ENCODE measurements around the gene CERS3.
"Not testable (repeated sequence)": the region's sequence is repeated elsewhere in the genome, so short reads cannot be mapped to it uniquely, and the experiment has no call there.

Gene CERS3

GRCh38 chr15:100448481-100448880 lies 80.3 kb downstream of the CERS3 start:
- CTCF ChIA-PET: no interaction called here
- no peak for DNase-seq (ENCODE audit: extremely low spot score)
- no peak for TF ChIP-seq CTCF (IDR thresholded peaks at IDR 0.05; ENCODE audit: control extremely low read depth, extremely low read depth, low read depth, missing control alignments)
- POLR2A ChIA-PET: no interaction called here

DNA sequence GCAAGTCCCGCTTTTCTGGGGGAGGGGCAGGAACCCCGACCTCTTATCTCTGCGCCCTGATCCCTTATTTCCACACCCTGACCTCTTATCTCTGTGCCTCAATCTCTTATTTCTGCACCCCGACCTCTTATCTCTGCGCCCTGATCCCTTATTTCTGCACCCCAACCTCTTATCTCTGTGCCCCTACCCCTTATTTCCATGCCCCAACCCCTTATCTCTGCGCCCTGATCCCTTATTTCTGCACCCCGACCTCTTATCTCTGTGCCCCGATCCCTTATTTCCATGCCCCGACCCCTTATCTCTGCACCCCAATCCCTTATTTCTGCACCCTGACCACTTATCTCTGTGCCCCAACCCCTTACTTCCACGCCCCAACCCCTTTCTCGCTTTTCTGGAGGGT lies 87.7 kb downstream of the CERS3 start:
- DNase-seq (ENCODE audit: extremely low spot score); CTCF ChIA-PET: not testable (repeated sequence)

DNA sequence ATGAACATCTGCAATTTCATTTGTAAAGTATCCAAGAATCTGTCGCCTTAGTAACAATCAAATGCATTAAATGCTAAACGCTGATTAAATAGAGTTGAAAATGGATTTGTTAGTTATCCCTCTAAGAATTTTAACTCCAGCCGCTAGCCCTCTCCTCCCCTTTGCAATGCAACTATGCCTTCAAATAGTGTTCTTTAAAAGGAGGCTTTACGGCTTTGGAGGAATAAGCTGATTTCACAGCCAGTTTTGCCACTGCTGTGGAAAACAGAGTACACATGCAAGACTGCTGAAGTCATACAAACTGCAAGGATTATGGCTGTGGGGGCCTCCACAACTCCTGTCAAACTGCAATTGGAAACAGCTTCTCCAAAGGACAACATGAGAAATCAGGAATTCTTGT lies 89.2 kb downstream of the CERS3 start:
- no peak for TF ChIP-seq CTCF (IDR thresholded peaks at IDR 0.05; ENCODE audit: control extremely low read depth, extremely low read depth, low read depth, missing control alignments)
- CTCF ChIA-PET: no interaction called here
- POLR2A ChIA-PET: no interaction called here
- no peak for DNase-seq (ENCODE audit: extremely low spot score)

More for the DNA sequence above, 87.7 kb downstream of the CERS3 start:
- POLR2A ChIA-PET: not testable (repeated sequence)

DNA sequence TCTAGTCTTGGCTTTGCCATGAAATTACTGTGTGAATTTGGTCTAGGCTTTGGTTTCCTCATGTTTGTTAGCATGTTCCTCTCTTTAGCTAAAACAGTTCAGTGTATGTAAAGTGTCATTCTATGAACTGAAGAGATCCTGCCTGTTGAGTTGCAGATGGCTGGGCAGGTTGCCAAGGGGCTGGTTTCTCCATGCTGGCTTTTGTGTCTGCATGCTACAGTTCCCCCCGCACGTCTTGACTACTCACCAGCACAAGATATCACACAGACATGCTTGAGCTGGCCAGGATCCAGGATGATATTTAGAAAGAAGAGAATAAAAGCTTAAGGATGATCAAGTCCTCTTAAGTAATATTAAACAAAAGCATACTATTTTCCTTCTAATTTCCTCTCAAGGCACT lies 90.2 kb downstream of the CERS3 start:
- ChIA-PET CTCF (no interaction called here), POLR2A (no interaction called here)
- no peak for TF ChIP-seq CTCF (IDR thresholded peaks at IDR 0.05; ENCODE audit: control extremely low read depth, extremely low read depth, low read depth, missing control alignments)
- no peak for DNase-seq (ENCODE audit: extremely low spot score)

GRCh38 chr15:100437261-100437660 lies 91.5 kb downstream of the CERS3 start:
- ChIA-PET POLR2A (no interaction called here), CTCF (no interaction called here)
- no peak for DNase-seq (ENCODE audit: extremely low spot score)
- no peak for TF ChIP-seq CTCF (IDR thresholded peaks at IDR 0.05; ENCODE audit: control extremely low read depth, extremely low read depth, low read depth, missing control alignments)

GRCh38 chr15:100434561-100434960 lies 94.2 kb downstream of the CERS3 start:
- TF ChIP-seq CTCF (IDR thresholded peaks at IDR 0.05; ENCODE audit: control extremely low read depth, extremely low read depth, low read depth, missing control alignments): no peak
- ChIA-PET CTCF (interaction anchor here (1.2 kb wide), 1 partner anchor 8 kb away, joined by 3 read pairs; no protein-coding TSS in a partner anchor), POLR2A (no interaction called here)
- no peak for DNase-seq (ENCODE audit: extremely low spot score)

DNA sequence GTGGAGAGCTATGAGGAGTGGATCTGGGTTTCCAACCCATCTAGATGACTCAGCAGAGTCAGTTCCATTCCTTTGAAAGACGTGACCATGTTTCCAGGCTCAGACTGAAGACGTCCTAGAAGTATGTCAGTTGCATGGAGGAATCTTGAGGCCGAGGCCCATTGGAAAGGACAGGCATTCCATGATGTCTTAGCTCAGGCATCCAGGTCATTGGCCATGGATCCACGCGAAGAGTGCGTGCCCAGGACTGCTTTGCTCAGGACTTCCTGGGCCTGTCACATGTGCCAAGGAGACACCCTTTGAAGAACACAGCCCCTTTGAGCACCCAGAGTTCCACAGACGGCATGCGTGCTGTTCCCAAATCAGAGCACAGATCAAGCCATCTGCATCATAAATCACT lies 94.7 kb downstream of the CERS3 start:
- no peak for TF ChIP-seq CTCF (IDR thresholded peaks at IDR 0.05; ENCODE audit: control extremely low read depth, extremely low read depth, low read depth, missing control alignments)
- POLR2A ChIA-PET: no interaction called here
- DNase-seq (ENCODE audit: extremely low spot score): no peak
- CTCF ChIA-PET: no interaction called here
